Sigmoid colon (tissue), 7 donors: ENCODE data around the gene WDR1. TPM values are rescaled to one million over a fixed set of nuclear protein-coding genes. Genes with fewer than 3 reads are reported as not detected.

ENCODE experiments used
- DNase-seq: peaks from one replicate; pipeline ENCODE4 v3.0.0-alpha.2; 2019
- H3K27ac ChIP-seq, 4 donors: fragments of 200-600 bp; sonication (generic); one replicate each; pipeline ENCODE4 v1.5.1; 2016 to 2019; ENCODE audit warnings: mild to moderate bottlenecking in 1 of 4
- H3K27me3 ChIP-seq, 3 donors: fragments of 200-600 bp; sonication (generic); one replicate each; pipeline ENCODE4 v1.5.1; 2019; ENCODE audit warnings: mild to moderate bottlenecking in 1 of 3
- H3K36me3 ChIP-seq, 4 donors: fragments of 200-600 bp; sonication (generic); one replicate each; pipeline ENCODE4 v1.5.1; 2016 to 2019
- H3K4me1 ChIP-seq, 4 donors: fragments of 200-600 bp; sonication (generic); one replicate each; pipeline ENCODE4 v1.5.1; 2017 to 2019
- H3K4me3 ChIP-seq, 4 donors: fragments of 200-600 bp; sonication (generic); one replicate each; pipeline ENCODE4 v1.5.1; 2017 to 2019; ENCODE audit warnings: mild to moderate bottlenecking in 2 of 4, moderate library complexity in 1 of 4
- H3K9me3 ChIP-seq, 4 donors: fragments of 200-600 bp in 3 of 4; sonication (generic) in 3 of 4; one replicate each; pipeline versions ENCODE4 v1.5.1 to v1.6.1; 2013 to 2019
- EP300 ChIP-seq, 4 donors: sonication (generic); formaldehyde crosslinking; IDR thresholded peaks; one replicate each; pipeline ENCODE4 v1.6.1; 2017; ENCODE audit warnings: antibody characterized with exemption in 4 of 4
- POLR2A ChIP-seq, 2 donors: fragments of 450-650 bp; IDR thresholded peaks; one replicate each; pipeline ENCODE4 v1.6.1; 2016; ENCODE audit warnings: antibody characterized with exemption in 2 of 2, mild to moderate bottlenecking in 2 of 2, moderate library complexity in 2 of 2
- POLR2AphosphoS5 ChIP-seq, 4 donors: sonication (generic); formaldehyde crosslinking; IDR thresholded peaks; one replicate each; pipeline ENCODE4 v1.6.1; 2017; ENCODE audit warnings: antibody characterized with exemption in 4 of 4
- WGBS, 2 donors: extraction: QIAGEN DNeasy Blood & Tissue Kit; methylation state at CpG; one replicate each; pipeline ENCODE4 v1.1.7; 2013; 5-methylcytosine and 5-hydroxymethylcytosine counted together
- intact Hi-C: fragments of 100-400 bp; cut with DNase I; formaldehyde crosslinking; loops from one replicate; pipeline ENCODE4 v1.15.1; 2023
- polyA plus RNA-seq, 3 donors: library from polyadenylated mRNA; stranded (reverse); fragments of 200-250 nt; gene quantifications; one replicate each; pipeline ENCODE4 v1.2.3, GENCODE V29; 2013
- total RNA-seq, 4 donors: library from RNA; depleted of rRNA; stranded (reverse); fragments of >200 nt; gene quantifications; one replicate each; pipeline ENCODE4 v1.1.0, GENCODE V29; 2016
- TF ChIP-seq, protein P1 (sequence below), 4 experiments: fragments of 450-650 bp in 3 of 4; fragments of 200-600 bp in 1 of 4; IDR thresholded peaks; one replicate each; pipeline ENCODE4 v1.5.1; 2016 to 2019; ENCODE audit warnings: antibody characterized with exemption in 4 of 4, mild to moderate bottlenecking in 3 of 4, moderate library complexity in 2 of 4
- donor health status: healthy with polysubstance abuse.
- donor health status: Bipolar disorder and iron deficiency.
- donor health status: healthy.

The WDR1 gene
- total and polyA plus RNA-seq, 7 donors: 171 to 267 (median 240) TPM

DNA sequence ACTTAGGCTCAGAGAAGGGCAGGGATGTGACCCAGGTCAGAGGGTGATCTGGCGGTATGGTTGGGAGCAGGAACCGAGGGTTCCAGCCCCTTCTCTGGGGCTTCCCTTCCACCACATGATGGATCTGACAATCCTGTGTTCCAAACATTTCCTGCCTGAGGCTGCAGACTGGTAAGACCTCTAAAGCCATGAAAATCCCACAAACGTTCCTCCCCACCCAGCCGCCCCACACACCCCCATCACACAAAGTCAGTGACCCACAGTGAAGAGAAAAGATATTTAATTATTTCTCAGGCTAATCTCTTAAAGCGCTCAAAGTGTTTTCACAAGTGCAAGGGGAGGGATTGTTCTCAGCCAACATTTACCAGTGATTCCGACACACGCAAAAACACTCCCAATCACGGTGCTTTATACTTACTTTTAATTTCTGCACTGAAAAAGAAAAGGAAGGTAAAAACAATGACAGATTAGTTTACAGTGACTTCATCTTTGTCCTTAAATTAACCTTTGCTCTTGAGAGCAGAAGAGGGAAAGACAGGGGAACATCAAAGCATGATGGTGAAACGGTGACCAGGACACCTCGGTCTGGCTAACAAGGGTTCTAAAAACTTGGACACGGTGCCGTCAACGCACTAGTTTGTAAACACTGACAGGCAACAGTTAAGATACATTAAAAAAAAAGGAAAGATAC is 42.4 kb downstream of the WDR1 start:
- H3K9me3 ChIP-seq: no peaks in the 10 kb centered on the region
- peak; percentile 28 for DNase-seq
- intact Hi-C loops: no loop called here
- H3K27ac ChIP-seq: peak overlapping the region in 3 of 4 donors; percentile 2 to 42 (median 28)
- no peak overlapping the region for H3K4me3 ChIP-seq
- H3K36me3 ChIP-seq: peaks cover 39 to 66% (median 55%) of the 10 kb centered on the region in 4 donors
- TF ChIP-seq, protein P1, sequence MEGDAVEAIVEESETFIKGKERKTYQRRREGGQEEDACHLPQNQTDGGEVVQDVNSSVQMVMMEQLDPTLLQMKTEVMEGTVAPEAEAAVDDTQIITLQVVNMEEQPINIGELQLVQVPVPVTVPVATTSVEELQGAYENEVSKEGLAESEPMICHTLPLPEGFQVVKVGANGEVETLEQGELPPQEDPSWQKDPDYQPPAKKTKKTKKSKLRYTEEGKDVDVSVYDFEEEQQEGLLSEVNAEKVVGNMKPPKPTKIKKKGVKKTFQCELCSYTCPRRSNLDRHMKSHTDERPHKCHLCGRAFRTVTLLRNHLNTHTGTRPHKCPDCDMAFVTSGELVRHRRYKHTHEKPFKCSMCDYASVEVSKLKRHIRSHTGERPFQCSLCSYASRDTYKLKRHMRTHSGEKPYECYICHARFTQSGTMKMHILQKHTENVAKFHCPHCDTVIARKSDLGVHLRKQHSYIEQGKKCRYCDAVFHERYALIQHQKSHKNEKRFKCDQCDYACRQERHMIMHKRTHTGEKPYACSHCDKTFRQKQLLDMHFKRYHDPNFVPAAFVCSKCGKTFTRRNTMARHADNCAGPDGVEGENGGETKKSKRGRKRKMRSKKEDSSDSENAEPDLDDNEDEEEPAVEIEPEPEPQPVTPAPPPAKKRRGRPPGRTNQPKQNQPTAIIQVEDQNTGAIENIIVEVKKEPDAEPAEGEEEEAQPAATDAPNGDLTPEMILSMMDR (IDR thresholded peaks at IDR 0.05): no peak
- no peak for TF ChIP-seq EP300 (IDR thresholded peaks at IDR 0.05)
- no peak for TF ChIP-seq POLR2AphosphoS5 (IDR thresholded peaks at IDR 0.05)
- no peak for TF ChIP-seq POLR2A (IDR thresholded peaks at IDR 0.05)
- 91 to 93% methylated on average over 13 of the region's 13 CpGs for WGBS, 2 donors
- no peaks in the 10 kb centered on the region for H3K27me3 ChIP-seq
- peaks cover 0 to 16% (median 4%) of the 10 kb centered on the region in 4 donors for H3K4me1 ChIP-seq

DNA sequence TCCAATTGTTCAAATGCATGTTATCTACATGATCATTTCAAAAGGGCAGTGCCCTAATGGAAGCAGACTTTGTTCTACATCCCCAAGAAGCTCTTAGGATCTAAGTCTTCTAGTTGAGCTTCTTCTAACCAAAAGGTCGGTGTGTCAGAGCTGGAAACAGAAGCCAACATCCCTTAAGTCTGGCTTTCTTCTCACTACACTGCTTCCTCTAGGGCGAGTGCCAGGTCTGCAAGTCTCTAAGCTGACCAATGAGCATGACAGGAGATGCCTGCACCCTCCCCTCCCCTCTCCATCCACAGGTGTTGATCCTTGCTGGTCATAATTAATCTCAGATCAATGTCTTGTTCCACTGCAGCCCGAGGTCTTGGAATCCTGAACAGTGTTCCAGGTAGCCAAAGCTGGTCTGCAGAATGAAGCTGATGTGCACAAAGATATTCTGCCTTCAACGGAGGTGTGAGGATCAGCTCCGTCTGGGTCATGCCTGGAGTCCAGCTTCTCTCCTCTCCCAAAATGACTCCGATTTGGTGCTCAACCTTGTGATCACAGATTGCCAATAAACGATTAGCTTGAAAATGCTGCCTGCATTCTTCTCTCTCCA is 44.1 kb downstream of the WDR1 start:
- peak; percentile 66 for DNase-seq
- H3K27ac ChIP-seq: peak overlapping the region in 1 of 4 donors; percentile 28
- intact Hi-C loops: no loop called here
- TF ChIP-seq EP300 (IDR thresholded peaks at IDR 0.05) (no peak), POLR2AphosphoS5 (IDR thresholded peaks at IDR 0.05) (peak in 2 of 4 donors; percentile 36 to 41)
- no peaks in the 10 kb centered on the region for H3K27me3 ChIP-seq
- H3K4me1 ChIP-seq: peaks cover 0 to 16% (median 0%) of the 10 kb centered on the region in 4 donors
- H3K4me3 ChIP-seq: no peak overlapping the region
- H3K9me3 ChIP-seq: no peaks in the 10 kb centered on the region
- WGBS, 2 donors: 80 to 87% methylated on average over 7 of the region's 7 CpGs
- H3K36me3 ChIP-seq: peaks cover 27 to 51% (median 42%) of the 10 kb centered on the region in 4 donors

DNA sequence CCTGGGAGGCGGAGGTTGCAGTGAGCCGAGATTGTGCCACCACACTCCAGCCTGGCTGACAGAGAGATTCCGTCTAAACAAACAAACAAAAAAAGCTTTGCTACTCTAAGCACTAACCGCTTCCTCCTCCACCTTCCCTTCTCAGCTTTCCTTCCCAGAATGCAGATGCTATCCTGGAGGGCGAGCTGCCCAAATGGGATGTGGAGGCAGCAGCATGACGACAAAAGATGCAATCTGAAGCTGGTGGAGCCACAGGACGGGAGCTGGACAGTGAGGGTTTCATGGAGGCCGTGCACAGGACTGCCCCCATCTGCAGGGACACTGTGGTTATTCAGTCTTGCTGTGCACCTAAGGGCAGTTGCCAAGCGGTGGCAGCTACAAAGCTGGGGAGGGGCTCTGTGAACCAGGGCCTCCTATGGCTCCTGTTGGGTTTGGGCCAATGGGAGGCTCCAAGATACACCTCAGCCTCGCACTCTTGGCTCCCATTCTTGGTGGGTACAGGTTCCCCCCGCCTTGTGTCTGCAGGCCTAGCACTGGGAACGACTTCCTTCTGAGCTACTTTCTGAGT is 47.4 kb downstream of the WDR1 start:
- no peak for TF ChIP-seq EP300 (IDR thresholded peaks at IDR 0.05)
- peak in 1 of 4 donors; percentile 17 for TF ChIP-seq POLR2AphosphoS5 (IDR thresholded peaks at IDR 0.05)
- 92 to 93% methylated on average over 12 of the region's 12 CpGs for WGBS, 2 donors
- Histone ChIP-seq H3K9me3 (no peaks in the 10 kb centered on the region), H3K27ac (no peak overlapping the region), H3K27me3 (no peaks in the 10 kb centered on the region), H3K4me1 (peaks cover 0 to 7% (median 3%) of the 10 kb centered on the region in 4 donors), H3K36me3 (peaks cover 0 to 25% (median 10%) of the 10 kb centered on the region in 4 donors), H3K4me3 (no peak overlapping the region)
- intact Hi-C loops: no loop called here
- no peak for DNase-seq

DNA sequence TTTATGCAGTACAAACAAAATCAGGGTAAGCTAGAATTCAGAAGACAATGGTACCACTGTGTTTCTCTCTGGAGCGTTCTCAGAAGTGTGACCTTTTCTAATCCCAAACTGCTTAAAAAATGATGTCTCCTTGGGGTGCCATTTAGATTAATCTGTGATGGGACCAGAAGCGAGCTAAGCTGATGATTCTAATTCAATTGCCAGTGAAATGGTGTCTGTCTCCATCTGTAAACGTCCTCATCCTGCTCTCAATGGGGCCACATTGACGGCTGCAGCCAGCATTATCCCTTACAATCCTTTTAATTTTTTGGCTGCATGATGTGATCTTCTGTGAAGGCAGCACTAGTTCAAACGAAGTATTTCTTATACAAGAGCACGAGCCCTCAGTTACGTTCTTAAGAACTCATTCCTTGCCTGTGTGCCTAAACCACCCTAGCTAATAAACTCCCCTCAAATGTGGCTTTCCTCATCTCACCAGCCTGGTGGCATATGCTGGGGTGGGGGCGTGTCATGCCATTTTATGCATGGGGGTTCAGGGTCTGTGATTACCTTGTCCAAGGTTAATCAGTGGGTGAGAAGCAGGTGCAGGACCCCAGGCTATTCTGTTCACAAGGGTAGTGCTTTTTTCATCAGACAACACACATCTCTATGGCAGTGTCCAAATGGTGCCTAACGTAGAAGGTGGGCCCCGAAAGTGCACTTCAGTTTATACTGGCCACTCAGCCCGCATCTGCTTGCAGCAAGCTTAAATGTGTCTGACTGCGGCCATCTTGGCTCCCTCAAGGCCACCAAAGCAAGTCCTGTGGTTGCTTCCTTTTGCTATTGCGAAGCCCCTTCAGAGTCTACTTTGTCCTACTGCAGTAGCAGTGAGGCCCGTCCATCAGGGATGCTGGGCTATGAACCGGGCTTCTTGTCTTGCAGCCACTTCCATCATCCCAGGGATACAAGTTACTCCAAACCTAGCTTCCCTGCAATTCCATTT is 49.6 kb downstream of the WDR1 start:
- Histone ChIP-seq H3K36me3 (peaks cover 0 to 19% (median 2%) of the 10 kb centered on the region in 4 donors), H3K9me3 (no peaks in the 10 kb centered on the region), H3K27ac (no peak overlapping the region), H3K27me3 (no peaks in the 10 kb centered on the region), H3K4me1 (peaks cover 0 to 14% (median 12%) of the 10 kb centered on the region in 4 donors), H3K4me3 (no peak overlapping the region)
- intact Hi-C loops: no loop called here
- TF ChIP-seq, protein P1 (IDR thresholded peaks at IDR 0.05): no peak
- TF ChIP-seq EP300 (IDR thresholded peaks at IDR 0.05) (no peak), POLR2A (IDR thresholded peaks at IDR 0.05) (no peak), POLR2AphosphoS5 (IDR thresholded peaks at IDR 0.05) (no peak)
- 93 to 96% methylated on average over 15 of the region's 15 CpGs for WGBS, 2 donors
- DNase-seq: no peak

DNA sequence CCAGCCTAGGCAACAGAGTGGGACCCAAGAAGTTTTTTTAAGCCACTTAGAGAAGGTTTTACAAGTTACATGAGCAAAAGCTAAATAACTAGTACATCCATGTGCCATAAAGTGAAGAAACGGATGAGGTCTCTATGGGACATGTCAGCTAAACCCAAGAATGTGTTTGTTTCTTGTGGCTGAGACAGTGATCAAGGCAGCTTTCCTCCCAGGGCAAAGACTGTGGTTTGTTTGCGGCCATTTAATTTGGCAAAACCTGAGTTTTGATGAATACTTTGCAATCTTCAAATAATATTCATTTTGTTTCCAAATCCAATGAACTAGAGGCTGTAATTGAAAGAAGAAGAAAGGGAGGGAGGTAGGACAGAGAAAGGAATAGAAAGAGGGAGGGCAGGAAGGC is 50.4 kb downstream of the WDR1 start:
- intact Hi-C loops: no loop called here
- Histone ChIP-seq H3K4me1 (peaks cover 0 to 14% (median 12%) of the 10 kb centered on the region in 4 donors), H3K27ac (no peak overlapping the region), H3K36me3 (peaks cover 0 to 19% (median 2%) of the 10 kb centered on the region in 4 donors), H3K4me3 (no peak overlapping the region), H3K27me3 (no peaks in the 10 kb centered on the region), H3K9me3 (no peaks in the 10 kb centered on the region)
- 43 to 75% methylated on average over 2 of the region's 2 CpGs for WGBS, 2 donors
- TF ChIP-seq POLR2AphosphoS5 (IDR thresholded peaks at IDR 0.05): no peak
- TF ChIP-seq EP300 (IDR thresholded peaks at IDR 0.05): no peak
- TF ChIP-seq POLR2A (IDR thresholded peaks at IDR 0.05): no peak
- TF ChIP-seq, protein P1 (IDR thresholded peaks at IDR 0.05): no peak
- no peak for DNase-seq
